ENCODE measurements around the gene CHCHD10. TPM values are rescaled to one million over a fixed set of nuclear protein-coding genes. Genes with fewer than 3 reads are reported as not detected.
A peak's percentile ranks its signal among the peaks of the same experiment; 100 is the strongest.

The CHCHD10 gene
- total and polyA plus RNA-seq, 2 of the 8 experiments (the other 6 are each of a cell fraction or from before 2014, with no cell fraction given), result 58.3 to 94.5 TPM

DNA sequence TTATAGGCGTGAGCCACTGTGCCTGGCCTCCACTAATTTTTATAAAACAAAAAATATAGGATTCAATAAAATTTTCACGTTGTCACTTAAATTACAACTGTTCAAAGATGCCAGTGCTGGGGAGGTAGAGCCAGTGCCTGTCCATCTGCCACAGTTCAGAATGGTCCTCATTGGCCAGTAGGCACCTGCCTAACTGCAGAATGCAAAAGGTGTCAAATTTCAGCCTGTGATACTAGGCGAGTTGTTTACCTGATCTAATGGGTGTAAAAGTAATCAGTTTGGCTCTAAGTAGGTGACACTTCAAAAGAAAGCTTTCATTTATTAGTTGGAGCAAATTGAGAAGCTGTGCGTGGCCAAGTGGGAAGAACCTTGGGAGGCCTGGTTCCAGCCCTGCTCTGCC lies 21.3 kb upstream of the CHCHD10 start:
- Histone ChIP-seq H3K27ac (ENCODE audit: low read depth, low read length) (no peak overlapping the region), H2BK5ac (ENCODE audit: low read depth, low read length) (no peak overlapping the region)

More for the DNA sequence above, 21.3 kb upstream of the CHCHD10 start:
- no peak overlapping the region for H3K56ac ChIP-seq (replicated peaks; ENCODE audit: insufficient read length, low read depth, low read length)
- H3K4me1 ChIP-seq (replicated peaks in 1 of 4; ENCODE audit: control insufficient read depth in 3 of 4, insufficient read depth in 4 of 4, low read length in 3 of 4), result peaks cover 0 to 10% (median 4%) of the 10 kb centered on the region in 4 experiments; a peak in 6 of 7 replicates
- H3K18ac ChIP-seq (ENCODE audit: extremely low read depth, low read length), result no peak overlapping the region
- CTCF ChIA-PET (ENCODE audit: partially characterized antibody), result interaction anchor here (0.5 to 6.4 kb wide), 10 partner anchors 13 to 1647 kb away, joined by 3 to 47 read pairs (median 4); partner anchors contain the start of genes CHCHD10, MIF and MMP11
- no peaks in the 10 kb centered on the region for H3K27me3 ChIP-seq (replicated peaks in 1 of 4; ENCODE audit: control insufficient read depth in 3 of 4, extremely low read depth in 1 of 4, insufficient read depth in 3 of 4, low read length in 3 of 4)
- no peak overlapping the region; the same call in 1 of the 2 replicates for H4K8ac ChIP-seq (ENCODE audit: extremely low read depth, insufficient read depth, low read length)
- H3K9me3 ChIP-seq (ENCODE audit: insufficient read depth in 2 of 2, low read depth in 1 of 2, low read length in 1 of 2), result no peaks in the 10 kb centered on the region
- peaks cover 3% of the 10 kb centered on the region; the same call in 1 of the 2 replicates for H3K79me1 ChIP-seq (ENCODE audit: low read depth, low read length)
- peaks cover 5 to 13% (median 8%) of the 10 kb centered on the region in 4 experiments; a peak in 7 of 8 replicates for H3K36me3 ChIP-seq (ENCODE audit: control insufficient read depth in 2 of 4, insufficient read depth in 4 of 4, low read length in 3 of 4)
- no peak overlapping the region for H3K23ac ChIP-seq (ENCODE audit: insufficient read length)
- H2AFZ ChIP-seq (ENCODE audit: low read length), result no peak overlapping the region
- peaks cover 22 to 56% of the 10 kb centered on the region in 2 experiments for H3K79me2 ChIP-seq (ENCODE audit: control insufficient read depth in 1 of 2, insufficient read depth in 2 of 2, low read length in 2 of 2)
- no peak overlapping the region for H2AK5ac ChIP-seq (ENCODE audit: low read depth, low read length)
- peak overlapping the region in 1 of 2 experiments; percentile 64; a peak in 1 of 4 replicates for H3K4me2 ChIP-seq (ENCODE audit: insufficient read depth in 1 of 2, low read depth in 2 of 2, low read length in 2 of 2)
- FAIRE-seq, result no peak
- no peak overlapping the region for H3K4ac ChIP-seq (replicated peaks; ENCODE audit: insufficient read length, low read depth, low read length)
- H3K14ac ChIP-seq (ENCODE audit: insufficient read length), result no peak overlapping the region
- no peak overlapping the region for H2BK15ac ChIP-seq (ENCODE audit: low read length)
- no peak overlapping the region for H4K5ac ChIP-seq (ENCODE audit: insufficient read length, low read depth, low read length)
- no peak overlapping the region for H4K91ac ChIP-seq (replicated peaks; ENCODE audit: insufficient read length, low read length)
- H3K23me2 ChIP-seq (ENCODE audit: low read depth, low read length), result peaks cover 3% of the 10 kb centered on the region; the same call in 1 of the 2 replicates
- POLR2A ChIA-PET (ENCODE audit: partially characterized antibody), result interaction anchor here (0.7 to 4.4 kb wide), 13 partner anchors 9 to 68 kb away, joined by 3 to 19 read pairs (median 3); partner anchors contain the start of genes CHCHD10 and SLC2A11
- H3K4me3 ChIP-seq (ENCODE audit: extremely low read depth in 1 of 4, insufficient read depth in 2 of 4, low read depth in 3 of 4, low read length in 4 of 4), result no peak overlapping the region
- H2BK20ac ChIP-seq (ENCODE audit: low read length), result no peak overlapping the region
- WGBS, 2 experiments (ENCODE audit: extremely low coverage in 1 of 2, insufficient coverage in 1 of 2, insufficient read length in 1 of 2, insufficient replicate concordance in 2 of 2, low coverage in 1 of 2, low lambda C conversion rate in 2 of 2, missing lambda C conversion rate in 1 of 2), result 74% methylated on average over 4 of the region's 4 CpGs; no CpG with 5 or more reads in 1 of the 2 experiments
- TF ChIP-seq POU5F1 (IDR thresholded peaks at IDR 0.05; ENCODE audit: low read depth, low read length) (no peak), TEAD4 (IDR thresholded peaks at IDR 0.05; ENCODE audit: low read depth, low read length) (no peak), SP1 (IDR thresholded peaks at IDR 0.05; ENCODE audit: low read depth, low read length) (no peak), SUZ12 (IDR thresholded peaks at IDR 0.05; ENCODE audit: low read length) (no peak), FOSL1 (IDR thresholded peaks at IDR 0.05; ENCODE audit: insufficient read depth, low read depth, low read length) (no peak)
- peaks cover 4 to 24% of the 10 kb centered on the region in 2 experiments for H4K20me1 ChIP-seq (replicated peaks in 1 of 2; ENCODE audit: control insufficient read depth in 1 of 2, insufficient read depth in 2 of 2, low read length in 2 of 2)
- no peak overlapping the region for H2BK120ac ChIP-seq (replicated peaks; ENCODE audit: low read depth, low read length)
- H2BK12ac ChIP-seq (ENCODE audit: low read depth, low read length), result no peak overlapping the region
- DNase-seq (ENCODE audit: low read depth in 1 of 2, low spot score in 2 of 2), result no peak
- no peak overlapping the region for H3K9ac ChIP-seq (replicated peaks in 1 of 4; ENCODE audit: extremely low read depth in 1 of 4, low read depth in 3 of 4, low read length in 3 of 4)
